Mesothelial cell of epicardium (in vitro differentiated cells): ENCODE results near the gene OR7C1. TPM values are rescaled to one million over a fixed set of nuclear protein-coding genes. Genes with fewer than 3 reads are reported as not detected.
"Not testable (repeated sequence)": the region's sequence is repeated elsewhere in the genome, so short reads cannot be mapped to it uniquely, and the experiment has no call there.

Experiments
- DNase-seq, 2 experiments: peaks; one replicate each; pipeline ENCODE4 v3.0.0; 2021; ENCODE audit warnings: low spot score in 2 of 2; ENCODE audit not compliant: unreplicated experiment in 2 of 2
- H3K27ac Mint-ChIP-seq: 2 replicates; pipeline ENCODE4 v1.8.0; 2021; ENCODE audit warnings: mixed read lengths
- H3K27me3 Mint-ChIP-seq: 2 replicates; pipeline ENCODE4 v1.8.0; 2021; ENCODE audit warnings: low read depth, mixed read lengths
- H3K36me3 Mint-ChIP-seq: 2 replicates; pipeline ENCODE4 v1.8.0; 2021; ENCODE audit warnings: mixed read lengths
- H3K4me1 Mint-ChIP-seq: 2 replicates; pipeline ENCODE4 v1.8.0; 2021; ENCODE audit warnings: mixed read lengths
- H3K4me3 Mint-ChIP-seq: 2 replicates; pipeline ENCODE4 v1.8.0; 2021; ENCODE audit warnings: mild to moderate bottlenecking, moderate library complexity, mixed read lengths
- H3K9me3 Mint-ChIP-seq: 2 replicates; pipeline ENCODE4 v1.8.0; 2021; ENCODE audit warnings: mixed read lengths
- total RNA-seq: library from RNA; stranded (reverse); gene quantifications from 3 replicates; pipeline ENCODE4 v1.2.1, GENCODE V29; 2021
- TF ChIP-seq, protein P1 (sequence below): fragments of 200-600 bp; sonication (generic); IDR thresholded peaks from one replicate; pipeline ENCODE4 v1.5.0; 2021; ENCODE audit warnings: antibody characterized with exemption; ENCODE audit not compliant: unreplicated experiment

Gene OR7C1
- total RNA-seq, 1 donor from 2014 or later = not detected

DNA sequence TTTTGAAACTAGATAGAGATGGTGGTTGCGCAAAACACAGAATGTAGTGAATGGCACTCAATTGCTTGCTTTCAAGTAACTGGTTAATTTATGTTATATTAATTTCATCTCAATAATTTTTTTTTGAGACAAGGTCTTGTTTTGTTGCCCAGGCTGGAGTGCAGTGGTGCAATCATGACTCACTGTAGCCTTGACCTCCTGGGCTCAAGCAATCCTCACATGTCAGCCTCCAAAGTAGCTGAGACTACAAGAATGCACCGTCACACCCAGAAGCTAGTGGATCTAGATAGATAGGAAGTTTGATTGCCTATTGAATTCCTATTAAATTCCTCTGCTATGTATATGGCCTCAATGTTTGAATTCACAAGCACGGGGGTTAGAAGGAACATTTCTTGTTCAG is 30.2 kb downstream of the OR7C1 start:
- H3K4me3 Mint-ChIP-seq = no peak overlapping the region
- H3K27ac Mint-ChIP-seq = no peak overlapping the region
- H3K36me3 Mint-ChIP-seq = no peaks in the 10 kb centered on the region
- H3K27me3 Mint-ChIP-seq = no peaks in the 10 kb centered on the region
- peaks cover 59% of the 10 kb centered on the region for H3K9me3 Mint-ChIP-seq
- no peak for DNase-seq
- no peaks in the 10 kb centered on the region for H3K4me1 Mint-ChIP-seq
- TF ChIP-seq, protein P1, sequence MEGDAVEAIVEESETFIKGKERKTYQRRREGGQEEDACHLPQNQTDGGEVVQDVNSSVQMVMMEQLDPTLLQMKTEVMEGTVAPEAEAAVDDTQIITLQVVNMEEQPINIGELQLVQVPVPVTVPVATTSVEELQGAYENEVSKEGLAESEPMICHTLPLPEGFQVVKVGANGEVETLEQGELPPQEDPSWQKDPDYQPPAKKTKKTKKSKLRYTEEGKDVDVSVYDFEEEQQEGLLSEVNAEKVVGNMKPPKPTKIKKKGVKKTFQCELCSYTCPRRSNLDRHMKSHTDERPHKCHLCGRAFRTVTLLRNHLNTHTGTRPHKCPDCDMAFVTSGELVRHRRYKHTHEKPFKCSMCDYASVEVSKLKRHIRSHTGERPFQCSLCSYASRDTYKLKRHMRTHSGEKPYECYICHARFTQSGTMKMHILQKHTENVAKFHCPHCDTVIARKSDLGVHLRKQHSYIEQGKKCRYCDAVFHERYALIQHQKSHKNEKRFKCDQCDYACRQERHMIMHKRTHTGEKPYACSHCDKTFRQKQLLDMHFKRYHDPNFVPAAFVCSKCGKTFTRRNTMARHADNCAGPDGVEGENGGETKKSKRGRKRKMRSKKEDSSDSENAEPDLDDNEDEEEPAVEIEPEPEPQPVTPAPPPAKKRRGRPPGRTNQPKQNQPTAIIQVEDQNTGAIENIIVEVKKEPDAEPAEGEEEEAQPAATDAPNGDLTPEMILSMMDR = no peak

DNA sequence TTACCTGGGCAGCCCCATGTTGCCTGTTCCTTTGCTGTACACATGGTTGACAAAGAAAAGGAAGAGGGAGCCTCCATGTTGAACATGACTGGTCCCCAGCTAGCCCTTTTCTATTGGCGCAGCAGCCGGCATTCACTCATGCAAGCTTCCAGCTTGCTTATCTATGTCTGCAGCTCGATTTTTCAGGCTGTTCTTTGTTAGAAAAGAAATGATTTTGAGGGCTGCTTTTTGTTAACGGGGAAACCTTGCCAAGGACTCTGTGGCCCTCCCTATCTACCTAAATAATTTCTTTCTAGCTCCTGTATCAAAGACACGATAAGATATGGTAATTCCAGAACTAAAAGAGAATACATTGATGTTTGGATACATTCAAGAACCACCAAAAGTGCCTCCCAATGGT is 36.2 kb downstream of the OR7C1 start:
- no peak overlapping the region for H3K4me3 Mint-ChIP-seq
- no peak for DNase-seq
- H3K36me3 Mint-ChIP-seq = no peaks in the 10 kb centered on the region
- H3K4me1 Mint-ChIP-seq = no peaks in the 10 kb centered on the region
- H3K27me3 Mint-ChIP-seq = no peaks in the 10 kb centered on the region
- peaks cover 63% of the 10 kb centered on the region for H3K9me3 Mint-ChIP-seq
- H3K27ac Mint-ChIP-seq = no peak overlapping the region
- TF ChIP-seq, protein P1 = no peak

DNA sequence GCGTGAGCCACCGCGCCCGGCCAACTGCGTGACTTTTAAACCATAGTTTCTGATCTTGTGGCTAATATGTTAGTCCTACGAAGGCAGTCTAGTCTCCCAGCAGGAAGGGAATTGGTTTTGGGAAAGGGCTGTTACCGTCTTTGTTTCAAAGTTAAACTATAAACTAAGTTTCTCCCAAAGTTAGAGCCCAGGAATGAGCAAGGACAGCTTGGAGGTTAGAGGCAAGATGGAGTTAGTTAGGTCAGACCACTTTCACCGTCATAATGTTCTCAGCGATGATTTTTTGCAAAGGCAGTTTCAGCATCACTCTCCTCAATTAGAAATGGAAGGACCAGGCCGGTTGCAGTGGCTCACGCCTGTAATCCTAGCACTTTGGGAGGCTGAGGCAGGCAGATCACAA is 39.0 kb downstream of the OR7C1 start:
- no peak for DNase-seq
- Mint-ChIP-seq H3K27ac (no peak overlapping the region), H3K4me3 (no peak overlapping the region), H3K4me1 (no peaks in the 10 kb centered on the region), H3K36me3 (no peaks in the 10 kb centered on the region), H3K27me3 (no peaks in the 10 kb centered on the region), H3K9me3 (peaks cover 75% of the 10 kb centered on the region)
- TF ChIP-seq, protein P1 = no peak

DNA sequence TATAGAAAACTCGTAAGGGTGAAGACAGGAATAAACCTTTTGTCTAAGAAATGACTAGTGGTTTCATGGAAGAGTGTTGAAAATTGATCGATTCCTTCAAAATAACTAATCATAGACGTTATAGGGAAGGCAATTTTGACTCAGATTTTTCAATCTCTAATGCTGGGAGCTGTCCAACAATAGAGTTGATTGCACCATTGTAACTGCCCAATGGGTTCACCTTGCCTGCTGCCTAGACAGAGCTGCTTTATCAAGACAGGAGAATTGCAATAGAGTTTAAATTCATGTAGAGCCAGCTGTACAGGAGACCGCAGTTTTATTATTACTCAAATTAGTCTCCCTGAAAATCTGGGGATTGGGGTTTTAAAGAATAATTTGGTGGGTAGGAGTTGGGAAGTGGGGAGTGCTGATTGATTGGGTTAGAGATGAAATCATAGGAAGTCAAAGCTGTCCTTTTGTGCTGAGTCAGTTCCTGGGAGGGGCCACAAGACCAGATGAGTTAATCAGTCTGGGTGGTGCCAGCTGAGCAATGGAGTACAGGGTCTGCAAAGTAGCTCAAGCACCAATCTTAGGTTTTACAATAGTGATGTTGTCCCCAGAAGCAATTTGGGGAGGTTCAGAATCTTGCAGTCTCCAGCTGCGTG is 39.8 kb downstream of the OR7C1 start:
- TF ChIP-seq, protein P1 = no peak
- H3K27me3 Mint-ChIP-seq = no peaks in the 10 kb centered on the region
- no peak overlapping the region for H3K4me3 Mint-ChIP-seq
- no peaks in the 10 kb centered on the region for H3K36me3 Mint-ChIP-seq
- peaks cover 70% of the 10 kb centered on the region for H3K9me3 Mint-ChIP-seq
- H3K27ac Mint-ChIP-seq = no peak overlapping the region
- H3K4me1 Mint-ChIP-seq = no peaks in the 10 kb centered on the region
- DNase-seq = no peak

DNA sequence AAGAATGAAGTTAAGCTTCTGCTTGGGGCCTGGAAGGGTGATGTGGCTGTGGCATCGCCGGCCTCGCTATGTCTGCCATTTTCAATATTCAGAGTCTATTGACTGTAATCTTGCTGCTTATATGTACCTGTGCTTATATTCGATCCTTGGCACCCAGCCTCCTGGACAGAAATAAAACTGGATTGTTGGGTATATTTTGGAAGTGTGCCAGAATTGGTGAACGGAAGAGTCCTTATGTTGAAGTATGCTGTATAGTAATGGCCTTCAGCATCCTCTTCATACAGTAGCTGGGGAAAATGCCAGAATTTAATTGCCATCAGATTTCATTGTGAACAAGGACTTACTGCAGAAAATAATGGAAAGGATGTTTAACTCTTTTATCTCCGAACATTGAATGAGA is 42.7 kb downstream of the OR7C1 start:
- not testable (repeated sequence) for DNase-seq, H3K36me3 Mint-ChIP-seq, H3K27ac Mint-ChIP-seq, H3K4me3 Mint-ChIP-seq, H3K27me3 Mint-ChIP-seq, H3K4me1 Mint-ChIP-seq
- H3K9me3 Mint-ChIP-seq = peaks cover 58% of the 10 kb centered on the region

DNA sequence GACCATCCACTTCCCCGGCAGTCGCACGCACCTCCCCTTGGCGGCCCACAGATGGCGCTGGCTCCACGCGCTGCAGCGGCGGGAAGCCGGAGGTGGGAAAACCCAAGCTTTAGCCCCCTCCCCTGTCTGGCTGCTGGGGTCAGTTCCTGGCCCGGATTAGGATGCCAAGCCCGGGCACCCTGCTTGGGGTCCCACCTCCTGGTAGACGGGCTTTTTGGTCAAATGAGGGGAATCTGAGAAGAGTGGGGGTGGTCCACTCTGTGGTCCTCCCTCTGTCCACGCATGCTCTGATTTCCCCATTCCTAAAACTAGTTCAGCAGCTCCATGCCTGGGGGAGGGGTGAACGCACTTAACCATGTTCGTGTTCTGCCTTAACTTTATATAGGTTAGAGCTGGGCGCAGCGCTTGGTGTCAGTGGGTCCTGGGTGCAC is 48.5 kb downstream of the OR7C1 start:
- DNase-seq = no peak
- TF ChIP-seq, protein P1 = no peak
- Mint-ChIP-seq H3K4me1 (no peaks in the 10 kb centered on the region), H3K27me3 (no peaks in the 10 kb centered on the region), H3K36me3 (no peaks in the 10 kb centered on the region), H3K4me3 (no peak overlapping the region), H3K27ac (no peak overlapping the region), H3K9me3 (peaks cover 23% of the 10 kb centered on the region)

DNA sequence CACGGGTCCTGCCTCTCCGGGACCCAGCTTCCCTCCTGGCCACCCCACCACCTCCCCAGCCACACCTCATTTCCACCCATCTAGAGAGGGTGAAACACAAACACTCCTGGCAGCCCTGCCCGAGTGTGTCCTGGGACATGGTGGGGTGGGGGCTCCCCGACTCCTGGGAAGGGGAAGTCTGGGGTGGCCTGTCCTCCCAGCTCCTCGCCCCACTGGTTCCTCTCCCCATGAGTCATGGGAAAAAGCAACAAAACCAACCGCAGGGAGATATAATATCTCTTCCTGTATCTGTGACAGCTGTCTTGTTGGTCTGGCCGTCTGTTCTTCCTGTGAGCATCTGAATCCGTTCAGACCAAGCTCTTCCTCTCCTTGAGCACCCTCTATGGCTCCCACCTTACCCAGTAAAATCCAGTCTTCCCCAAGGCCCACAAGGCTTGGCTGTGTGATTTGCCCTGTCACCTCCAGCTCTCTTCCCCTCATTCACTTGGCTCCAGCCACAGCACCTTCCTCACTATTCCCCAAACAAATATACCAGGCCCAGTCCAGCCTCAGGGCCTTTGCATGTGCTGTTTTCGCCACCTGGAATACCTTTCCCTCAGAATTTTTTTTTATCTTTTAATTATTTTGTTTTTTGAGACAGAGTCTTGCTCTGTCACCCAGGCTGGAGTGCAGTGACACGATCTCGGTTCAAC is 49.7 kb downstream of the OR7C1 start:
- DNase-seq, H3K36me3 Mint-ChIP-seq, H3K27me3 Mint-ChIP-seq, H3K4me1 Mint-ChIP-seq, H3K4me3 Mint-ChIP-seq, H3K27ac Mint-ChIP-seq: not testable (repeated sequence)
- H3K9me3 Mint-ChIP-seq = peaks cover 16% of the 10 kb centered on the region

DNA sequence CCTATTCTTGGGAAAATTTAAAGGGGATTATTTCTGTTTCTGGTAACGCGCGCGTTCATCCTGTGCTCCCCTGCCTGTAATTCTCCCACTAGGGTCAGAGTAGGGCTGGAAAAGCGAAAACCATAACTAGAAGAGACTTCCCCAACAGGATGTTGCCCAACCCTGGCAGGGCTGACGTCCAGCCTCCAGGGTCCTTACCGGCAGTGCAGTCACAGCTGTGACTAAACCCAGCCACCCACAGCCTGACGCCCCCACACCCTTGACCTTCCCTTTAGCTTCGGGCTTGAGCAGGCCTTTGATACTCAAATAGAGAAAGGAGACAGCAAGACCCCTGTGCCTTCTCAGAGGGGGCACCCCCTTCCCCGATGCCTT is 50.3 kb downstream of the OR7C1 start:
- H3K9me3 Mint-ChIP-seq = peaks cover 12% of the 10 kb centered on the region
- not testable (repeated sequence) for H3K4me3 Mint-ChIP-seq, H3K27me3 Mint-ChIP-seq, DNase-seq, H3K36me3 Mint-ChIP-seq, H3K27ac Mint-ChIP-seq, H3K4me1 Mint-ChIP-seq

DNA sequence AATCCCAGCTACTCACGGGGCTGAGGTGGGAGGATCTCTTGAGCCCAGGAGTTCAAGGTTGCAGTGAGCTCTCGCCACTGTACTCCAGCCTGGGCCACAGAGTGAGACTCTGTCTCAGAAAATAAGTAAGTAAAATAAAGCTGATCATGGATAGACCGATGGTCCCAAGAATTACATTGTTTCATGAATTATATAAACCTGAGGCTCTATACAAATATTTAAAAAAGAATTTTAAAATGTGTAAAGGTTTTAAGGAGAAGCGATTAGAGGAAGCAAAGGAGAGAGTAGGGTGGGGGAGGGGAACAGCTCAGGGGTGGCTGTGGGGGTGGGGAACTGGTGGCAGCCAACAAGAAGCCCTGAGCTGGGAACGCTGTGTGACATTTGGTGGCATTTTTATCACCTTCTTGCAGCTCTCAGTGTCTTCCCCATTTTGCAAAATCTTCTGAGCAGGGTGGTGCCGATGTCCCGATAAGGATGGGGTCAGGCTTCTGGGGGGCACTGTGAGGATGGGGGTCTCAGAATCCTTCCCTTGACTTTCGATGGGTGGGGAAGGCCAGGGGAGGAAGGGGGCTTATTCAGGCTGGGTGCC is 51.5 kb downstream of the OR7C1 start:
- not testable (repeated sequence) for H3K36me3 Mint-ChIP-seq, H3K4me1 Mint-ChIP-seq, DNase-seq, H3K27ac Mint-ChIP-seq, H3K4me3 Mint-ChIP-seq, H3K27me3 Mint-ChIP-seq
- peaks cover 15% of the 10 kb centered on the region for H3K9me3 Mint-ChIP-seq
